NCI-H774 (cell line): ENCODE measurements around the gene BICD1.
"Not testable (repeated sequence)": the region's sequence is repeated elsewhere in the genome, so short reads cannot be mapped to it uniquely, and the experiment has no call there.

Experiments
- DNase-seq: peaks from one replicate; lab custom pipeline; 2025; lab: John Stamatoyannopoulos, UW

Gene BICD1

DNA sequence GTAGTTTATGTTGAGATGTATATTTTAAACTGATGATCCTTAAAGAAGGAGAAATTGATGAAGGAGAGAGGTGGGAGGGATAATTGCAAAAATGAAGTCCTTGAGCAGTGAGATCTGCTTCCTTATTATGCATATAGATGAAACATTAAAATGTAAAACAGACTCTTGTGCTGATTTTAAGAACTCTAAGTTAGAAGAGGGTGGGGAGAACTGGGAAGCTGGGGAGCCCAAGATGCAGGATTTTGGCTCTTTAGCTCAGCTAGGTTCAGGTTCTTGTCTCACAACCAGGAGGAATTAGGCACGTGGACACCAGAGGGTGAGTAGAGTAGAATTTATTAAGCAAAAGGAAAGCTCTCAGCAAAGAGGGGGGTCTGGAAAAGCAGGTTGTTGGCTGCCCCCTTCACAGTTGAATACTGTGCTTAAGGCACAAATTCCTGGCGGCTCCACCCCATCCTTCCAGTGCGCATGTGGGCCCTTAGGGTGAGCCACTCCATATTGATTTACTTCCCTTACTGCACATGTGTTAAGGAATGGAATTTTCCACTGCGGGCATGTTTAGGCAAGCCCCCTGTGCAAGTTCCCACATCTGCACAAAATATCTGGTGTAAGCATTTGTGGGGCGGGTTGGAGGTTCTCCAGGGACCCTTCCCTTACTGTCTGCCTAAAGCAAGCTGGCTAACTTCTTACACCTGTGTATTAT is 141.9 kb downstream of the BICD1 start:
- no peak for DNase-seq

DNA sequence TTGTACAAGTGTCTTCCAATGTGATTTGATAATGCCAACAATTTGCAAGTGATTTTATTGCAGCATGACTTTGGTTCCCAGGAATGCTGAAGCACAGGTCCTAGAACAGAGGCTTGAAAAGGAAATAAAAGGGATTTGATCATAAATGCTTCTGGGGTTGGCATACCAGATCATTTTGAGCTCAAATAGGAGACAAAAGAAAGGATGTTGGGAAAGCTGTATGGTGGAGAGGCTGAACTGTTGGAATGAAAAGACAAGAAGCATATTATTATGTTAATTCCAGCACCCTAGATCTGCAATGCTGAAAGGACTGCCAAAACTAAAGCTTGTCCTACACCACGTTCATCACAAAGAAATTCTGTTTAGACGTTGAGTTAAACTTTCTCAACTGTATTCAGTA is 143.1 kb downstream of the BICD1 start:
- DNase-seq = no peak

DNA sequence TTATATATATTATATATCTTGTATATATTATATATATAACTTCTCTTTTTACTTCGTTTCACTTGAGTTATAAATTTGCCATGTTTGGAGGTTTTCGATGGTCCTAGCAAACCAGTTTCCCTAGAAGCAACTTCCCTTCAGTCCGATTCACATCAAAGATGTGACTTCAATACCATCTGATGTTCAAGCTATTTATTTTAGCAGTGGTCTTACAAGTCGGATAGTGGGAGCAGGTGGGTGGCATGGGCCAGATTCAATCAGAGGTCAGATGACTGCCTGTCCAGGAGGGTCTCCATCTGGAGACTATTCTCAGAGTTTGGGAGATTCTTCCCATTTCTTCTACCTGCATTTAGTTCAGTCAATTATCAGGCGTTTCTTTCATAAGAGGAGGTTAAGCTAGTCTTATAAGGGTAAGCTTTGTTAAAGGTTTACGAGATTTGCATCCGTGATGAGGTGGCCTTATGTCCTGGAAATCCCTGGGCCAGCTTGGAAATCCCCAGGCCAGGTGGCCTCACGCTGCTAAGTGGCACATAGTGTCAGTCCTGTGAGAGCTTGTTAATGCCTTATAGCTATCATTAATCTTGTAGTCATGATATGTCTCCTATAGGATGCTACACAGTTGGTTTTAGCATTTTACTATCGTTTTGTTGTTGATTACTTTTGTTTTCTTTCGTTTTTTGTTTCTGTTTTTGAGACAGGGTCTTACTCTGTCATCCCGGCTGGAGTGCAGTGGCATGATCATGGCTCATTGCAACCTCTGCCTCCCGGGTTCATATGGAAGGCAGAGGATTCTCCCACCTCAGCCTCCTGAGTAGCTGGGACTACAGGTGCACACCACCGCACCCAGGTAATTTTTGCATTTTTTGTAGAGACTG is 145.8 kb downstream of the BICD1 start:
- DNase-seq = no peak

DNA sequence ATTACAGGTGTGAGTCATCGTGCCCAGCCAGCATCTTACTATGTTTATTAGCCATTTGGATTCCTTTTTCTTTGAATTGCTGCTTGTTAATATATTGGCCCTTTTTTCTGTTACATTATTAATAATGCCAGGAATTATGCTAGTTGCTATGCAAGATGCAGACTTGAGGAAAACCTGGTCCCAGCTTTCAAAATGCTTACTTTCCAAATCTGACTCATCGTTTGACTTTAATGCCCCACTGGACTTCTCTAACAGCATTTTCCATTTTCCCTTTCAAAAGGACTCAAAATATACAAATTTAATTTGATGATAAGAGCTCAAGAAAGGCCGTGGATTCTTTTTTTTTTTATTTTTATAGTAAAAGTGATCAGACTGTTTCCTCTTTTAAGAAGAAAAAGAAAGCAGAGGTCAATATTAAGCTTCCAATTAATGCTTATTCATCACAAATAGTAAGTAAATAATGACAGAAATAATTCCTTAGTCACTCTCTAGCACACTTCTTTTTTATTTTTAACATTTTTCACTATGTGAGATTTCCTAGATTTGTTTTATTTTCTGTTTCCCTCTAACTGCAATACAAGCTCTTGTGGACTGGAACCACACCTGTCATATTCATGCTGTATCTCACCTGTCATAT is 146.6 kb downstream of the BICD1 start:
- no peak for DNase-seq

DNA sequence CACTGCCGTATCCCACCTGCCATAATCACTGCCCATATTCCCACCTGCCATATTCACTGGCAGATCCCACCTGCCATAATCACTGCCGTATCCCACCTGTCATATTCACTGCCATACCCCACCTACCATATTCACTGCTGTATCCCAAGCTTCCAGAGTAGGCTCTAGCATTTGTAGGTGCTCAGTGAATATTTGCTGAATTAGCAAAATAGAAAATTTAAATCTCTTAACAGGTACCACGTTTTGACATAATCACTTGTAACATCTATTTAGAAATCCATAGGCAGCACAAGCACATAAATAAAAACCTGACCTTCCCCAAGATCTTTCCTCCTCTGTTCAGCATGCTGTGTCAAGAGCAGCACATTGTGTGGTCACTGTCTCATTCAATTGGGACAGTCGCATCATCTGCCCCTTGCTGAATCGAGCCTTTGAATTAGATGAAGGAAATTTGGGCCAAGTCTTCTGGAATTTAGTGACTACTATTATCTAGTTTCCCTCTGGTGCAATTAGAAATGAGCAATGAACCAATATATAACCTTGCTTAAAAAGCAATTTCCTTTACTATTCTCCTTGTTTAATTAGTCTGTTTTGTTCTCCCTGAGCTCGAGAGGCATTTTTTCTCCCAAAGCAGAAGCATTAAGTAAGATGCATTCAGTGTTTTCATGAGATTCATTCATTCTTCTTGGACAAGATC is 147.8 kb downstream of the BICD1 start:
- no peak for DNase-seq

DNA sequence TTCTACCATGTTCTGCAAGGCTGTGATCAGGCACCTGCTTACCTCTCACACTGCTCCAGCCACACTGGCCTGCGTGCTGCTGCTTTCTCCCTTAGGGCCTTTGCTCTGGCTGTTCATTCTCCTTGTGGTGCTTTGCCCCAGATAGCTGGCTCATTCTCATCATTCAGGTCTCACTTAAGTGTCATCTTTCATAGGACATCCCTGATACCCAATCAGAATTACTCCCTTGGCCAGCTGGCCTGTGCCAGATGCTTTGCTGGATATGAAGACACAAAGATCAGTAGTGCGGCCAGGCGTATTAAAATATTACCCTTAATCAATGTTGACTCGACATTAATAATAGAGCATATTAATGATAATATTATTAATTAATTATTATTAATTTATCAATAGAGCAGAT is 148.9 kb downstream of the BICD1 start:
- DNase-seq = no peak

DNA sequence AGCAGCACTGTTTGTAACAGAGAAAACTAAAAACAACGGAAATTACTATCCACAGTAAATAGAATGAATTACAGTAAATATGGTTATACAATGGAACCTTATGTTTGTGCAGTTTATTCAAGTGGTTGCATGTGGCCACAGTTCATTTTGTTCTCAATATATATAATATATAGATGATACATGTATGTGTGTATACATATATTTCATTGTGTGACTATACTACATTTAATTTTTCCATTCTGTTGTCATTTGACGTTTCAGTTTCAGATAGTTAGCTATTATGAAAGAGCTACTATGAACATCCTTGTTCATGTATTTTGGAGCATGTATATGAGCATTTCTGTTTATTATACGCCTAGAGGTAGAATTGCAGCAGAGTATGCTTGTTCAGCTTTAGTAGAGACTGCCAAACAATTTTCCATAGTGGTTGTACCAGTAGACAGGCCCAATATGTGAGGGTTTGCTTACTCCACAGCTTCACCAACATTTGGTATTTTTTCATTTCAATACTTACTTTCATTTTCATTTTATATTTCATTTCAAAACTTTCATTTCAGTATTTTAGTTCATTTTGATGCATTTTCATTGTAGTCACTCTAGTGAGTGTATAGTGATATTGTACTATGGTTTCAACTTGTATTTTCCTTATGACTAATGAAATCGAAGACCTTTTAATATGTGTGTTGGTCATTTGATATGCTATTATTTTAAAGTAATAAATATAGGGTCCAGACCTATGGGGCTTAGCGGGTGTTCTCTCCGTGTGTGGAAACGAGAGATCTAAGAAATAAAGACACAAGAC is 151.2 kb downstream of the BICD1 start:
- no peak for DNase-seq

DNA sequence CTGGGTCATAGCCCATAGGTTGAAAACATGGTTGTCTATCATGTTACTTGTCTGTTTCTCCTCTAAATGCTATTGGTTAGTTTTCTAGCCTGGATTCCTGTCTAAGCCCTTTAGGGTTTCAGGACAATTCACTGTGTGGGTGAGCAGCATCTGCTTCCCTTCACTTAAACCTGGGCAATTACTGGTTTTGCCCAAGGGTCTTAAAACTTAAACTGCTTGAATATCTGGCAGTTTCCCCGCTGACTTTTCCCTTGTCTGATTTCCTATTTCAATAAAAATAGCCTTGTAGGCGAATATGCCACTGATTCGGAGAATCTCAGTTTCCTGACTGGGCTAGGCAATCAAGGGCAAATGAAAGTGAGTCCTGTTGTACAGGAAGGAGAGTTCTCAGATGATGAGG is 154.0 kb downstream of the BICD1 start:
- no peak for DNase-seq

DNA sequence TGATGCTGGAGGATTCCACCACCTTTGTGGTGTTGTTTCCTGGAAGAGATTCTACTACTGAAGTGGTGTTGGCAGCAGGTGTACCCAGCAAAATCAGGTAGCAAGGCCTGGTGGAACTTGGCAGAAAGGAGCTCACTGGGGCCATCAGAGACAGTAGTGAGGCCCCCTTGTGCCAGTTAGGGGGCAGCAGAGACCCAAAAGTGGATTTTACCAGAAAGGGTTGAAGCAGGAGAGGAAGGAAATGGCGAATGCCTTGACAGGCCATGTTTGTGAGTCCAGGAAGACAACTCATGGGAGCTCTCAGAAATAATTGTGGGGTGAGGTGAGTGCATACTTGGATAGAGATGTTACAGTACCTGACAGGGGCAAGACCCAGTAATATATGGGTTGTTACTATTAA is 155.0 kb downstream of the BICD1 start:
- DNase-seq = no peak

DNA sequence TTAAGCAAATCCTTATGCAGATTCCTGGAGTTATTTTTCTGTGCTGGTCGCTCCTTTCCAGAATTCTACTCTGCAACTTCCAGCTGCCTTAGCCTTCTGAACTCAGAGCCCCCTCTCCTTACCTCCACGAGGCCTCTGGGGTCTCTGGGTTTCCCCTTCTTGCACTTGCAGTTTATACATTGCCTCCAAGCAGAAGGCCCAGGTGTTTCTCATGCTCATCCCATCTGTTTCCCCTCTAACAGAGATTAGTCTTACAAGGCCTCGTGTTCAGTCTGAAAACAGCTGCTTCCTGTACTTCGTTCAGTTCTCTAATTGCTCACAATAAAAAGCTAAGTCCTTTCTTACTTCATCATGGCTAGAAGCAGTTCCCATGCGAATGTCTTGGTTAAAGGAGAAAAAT is 158.3 kb downstream of the BICD1 start:
- no peak for DNase-seq

DNA sequence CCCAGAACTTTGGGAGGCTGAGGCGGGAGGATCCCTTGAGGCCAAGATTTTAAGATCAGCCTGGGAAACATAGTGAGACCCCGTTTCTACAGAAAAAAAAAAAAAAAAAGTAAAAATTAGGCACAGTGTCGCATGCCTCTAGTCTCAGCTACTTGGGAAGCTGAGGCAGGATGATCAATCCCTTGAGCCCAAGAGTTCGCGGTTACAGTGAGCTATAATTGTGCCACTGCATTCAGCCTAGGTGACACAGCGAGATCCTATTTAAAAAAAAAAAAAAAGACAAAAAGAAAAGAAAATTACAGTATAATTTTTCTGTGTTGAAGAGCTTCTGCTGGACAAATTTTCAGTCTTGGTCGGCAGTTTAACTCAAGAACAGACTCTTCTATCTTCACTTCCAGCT is 158.8 kb downstream of the BICD1 start:
- no peak for DNase-seq

DNA sequence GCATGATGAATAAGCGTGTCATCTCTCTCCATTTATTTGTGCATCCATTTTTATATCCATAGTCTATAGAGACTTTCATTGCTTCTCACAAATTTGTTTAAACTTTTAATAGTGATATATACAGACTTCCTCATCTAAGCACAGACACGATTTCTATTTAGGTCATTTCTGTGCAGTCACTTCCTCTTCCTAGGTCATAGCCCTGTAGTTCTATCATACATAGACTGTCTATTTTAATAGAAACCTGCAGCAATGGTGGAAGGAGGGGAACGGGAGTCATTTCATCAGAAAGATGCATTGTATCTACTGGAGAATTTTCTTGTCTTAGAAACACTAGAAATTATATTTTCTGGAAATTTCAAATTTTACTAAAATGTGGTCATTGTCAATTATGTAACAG is 159.3 kb downstream of the BICD1 start:
- no peak for DNase-seq

DNA sequence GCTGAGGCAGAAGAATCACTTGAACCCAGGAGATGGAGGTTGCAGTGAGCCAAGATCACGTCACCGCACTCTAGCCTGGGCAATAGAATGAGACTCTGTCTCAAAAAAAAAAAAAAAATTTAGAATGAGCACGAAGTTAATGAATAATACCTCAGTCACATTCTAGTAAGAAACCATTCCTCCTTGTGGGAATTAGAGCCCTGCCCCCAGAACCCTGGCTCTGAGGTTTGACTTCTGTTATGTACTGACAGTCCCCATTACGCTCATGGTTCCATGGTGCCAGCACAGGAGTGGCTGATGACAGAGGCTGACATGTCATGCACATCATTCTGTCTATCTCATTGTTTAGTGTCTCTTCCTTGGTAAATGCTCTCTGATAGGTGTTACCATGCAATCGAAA is 160.1 kb downstream of the BICD1 start:
- no peak for DNase-seq

DNA sequence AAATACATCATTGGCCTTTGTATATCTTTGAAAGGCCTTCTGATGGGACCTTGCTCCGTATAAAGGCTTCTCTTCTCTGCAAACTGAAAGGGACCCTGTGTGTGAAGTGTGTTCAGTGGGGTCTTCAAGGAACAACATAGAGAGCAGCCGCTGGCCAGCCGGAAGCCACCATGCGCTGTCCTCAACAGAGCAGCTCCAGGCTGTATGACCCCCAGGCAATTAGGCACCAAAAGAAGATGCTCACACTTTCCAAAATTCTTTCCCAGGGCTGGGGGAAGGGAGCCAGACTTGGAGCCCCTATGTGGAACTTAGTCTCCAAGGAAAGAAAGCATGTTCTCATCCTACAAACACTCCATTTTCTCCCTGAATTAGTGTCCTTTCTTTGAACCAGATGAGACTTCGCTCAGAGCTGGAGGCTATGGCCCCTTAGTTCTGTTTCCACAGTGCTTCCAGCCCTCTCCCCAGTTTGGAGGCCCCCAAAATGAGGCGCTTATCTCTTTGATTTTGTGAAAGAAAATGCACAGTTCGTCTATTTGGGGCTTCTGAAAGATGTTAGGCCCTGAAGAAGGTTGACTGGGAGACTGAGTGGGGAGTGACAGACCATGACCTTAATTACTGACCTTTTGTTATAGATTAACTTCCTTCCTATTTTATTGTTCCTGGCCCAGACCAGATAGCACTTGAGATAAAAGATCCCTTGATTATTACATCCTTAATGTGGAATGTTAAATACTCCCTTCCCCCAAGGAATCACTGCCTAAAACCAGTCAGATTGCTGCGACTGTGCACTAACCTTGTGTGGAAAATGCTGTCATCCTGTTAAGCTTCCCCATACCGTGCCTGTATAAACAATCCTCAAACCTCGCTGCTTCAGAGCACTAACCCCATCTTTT is 164.4 kb downstream of the BICD1 start:
- DNase-seq = no peak

DNA sequence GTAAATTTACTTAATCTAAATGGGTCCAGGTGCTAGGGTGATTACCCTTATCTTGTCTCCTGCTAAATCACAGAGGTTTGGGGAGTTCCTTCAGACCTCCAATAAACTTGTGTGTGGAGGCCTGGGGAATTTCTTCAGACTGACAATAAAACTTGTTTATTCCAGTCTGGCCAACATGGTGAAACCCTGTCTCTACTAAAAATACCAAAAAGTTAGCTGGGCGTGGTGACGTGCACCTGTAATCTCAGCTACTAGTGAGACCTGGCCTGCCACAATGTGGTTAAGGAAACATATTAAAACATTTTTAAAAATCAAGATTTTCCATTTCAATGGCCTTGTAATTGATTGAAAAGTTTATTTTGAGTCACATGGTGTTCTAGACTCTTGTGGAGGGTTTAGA is 165.8 kb downstream of the BICD1 start:
- no peak for DNase-seq

DNA sequence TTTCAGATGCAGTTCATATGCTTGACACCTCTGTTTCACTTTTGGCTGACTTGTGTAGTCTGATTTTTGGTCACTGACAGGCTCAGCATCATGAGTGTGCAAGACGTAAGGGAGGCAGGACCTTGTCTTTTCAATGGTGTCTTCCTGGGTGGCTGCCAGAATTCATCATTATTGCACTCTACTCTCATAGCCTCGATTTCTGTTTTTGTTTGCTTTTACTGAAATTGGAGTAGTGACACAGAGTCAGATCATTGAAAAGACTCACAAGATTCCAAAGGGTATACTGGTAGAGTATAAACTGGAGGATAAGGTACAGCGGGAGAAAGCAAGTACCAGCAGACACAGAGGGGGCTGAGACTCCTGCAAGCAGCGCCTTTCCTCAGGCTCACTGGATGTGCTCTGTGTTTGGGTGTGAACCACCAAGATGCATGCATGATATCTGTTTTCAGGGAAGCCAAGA is 166.4 kb downstream of the BICD1 start:
- DNase-seq = no peak

DNA sequence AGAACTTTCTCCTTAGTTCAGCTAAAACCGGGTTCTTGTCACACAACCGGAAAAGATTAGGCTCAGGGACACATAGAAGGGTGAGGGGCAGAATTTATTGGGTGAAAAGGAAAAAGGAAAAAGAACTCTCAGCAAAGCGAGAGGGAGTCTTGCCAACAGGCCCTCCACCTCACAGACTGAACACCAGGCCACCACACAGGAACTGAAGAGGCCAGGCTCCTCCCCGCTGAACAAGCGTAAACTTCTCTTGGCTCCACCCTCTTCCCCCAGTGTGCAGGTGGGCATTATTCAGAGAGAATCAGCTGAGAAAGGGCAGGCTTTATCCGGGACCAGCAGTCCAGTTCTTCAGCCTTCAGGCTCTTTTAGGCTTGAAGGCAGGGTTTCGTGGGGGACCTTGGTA is 167.1 kb downstream of the BICD1 start:
- no peak for DNase-seq

DNA sequence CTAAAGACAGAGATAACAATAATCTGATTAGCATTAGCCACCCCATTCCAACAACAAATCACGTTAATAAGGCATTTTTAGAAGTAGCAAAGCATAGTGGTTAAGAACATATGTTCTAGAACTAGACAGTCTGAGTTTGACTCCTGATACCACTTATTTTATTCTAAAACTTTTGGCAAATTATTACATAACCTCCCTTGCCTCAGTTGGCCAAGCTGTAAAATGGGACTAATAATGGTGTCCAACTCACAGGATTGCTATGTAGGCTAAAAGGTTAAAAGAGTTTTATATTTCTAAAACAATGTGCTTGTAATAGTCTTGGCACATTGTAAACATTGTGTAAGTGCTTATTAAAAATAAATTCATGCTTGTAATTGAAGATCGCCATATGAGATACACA is 168.0 kb downstream of the BICD1 start:
- DNase-seq = no peak

DNA sequence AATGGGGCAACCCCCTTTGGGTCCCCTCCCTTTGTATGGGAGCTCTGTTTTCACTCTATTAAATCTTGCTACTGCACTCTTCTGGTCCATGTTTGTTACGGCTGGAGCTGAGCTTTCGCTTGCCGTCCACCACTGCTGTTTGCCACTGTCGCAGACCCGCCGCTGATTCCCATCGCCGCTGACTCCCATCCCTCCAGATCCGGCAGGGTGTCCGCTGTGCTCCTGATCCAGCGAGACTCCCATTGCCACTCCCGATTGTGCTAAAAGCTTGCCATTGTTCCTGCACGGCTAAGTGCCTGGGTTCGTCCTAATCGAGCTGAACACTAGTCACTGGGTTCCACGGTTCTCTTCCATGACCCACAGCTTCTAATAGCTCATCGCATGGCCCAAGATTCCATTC is 168.9 kb downstream of the BICD1 start:
- DNase-seq = not testable (repeated sequence)

DNA sequence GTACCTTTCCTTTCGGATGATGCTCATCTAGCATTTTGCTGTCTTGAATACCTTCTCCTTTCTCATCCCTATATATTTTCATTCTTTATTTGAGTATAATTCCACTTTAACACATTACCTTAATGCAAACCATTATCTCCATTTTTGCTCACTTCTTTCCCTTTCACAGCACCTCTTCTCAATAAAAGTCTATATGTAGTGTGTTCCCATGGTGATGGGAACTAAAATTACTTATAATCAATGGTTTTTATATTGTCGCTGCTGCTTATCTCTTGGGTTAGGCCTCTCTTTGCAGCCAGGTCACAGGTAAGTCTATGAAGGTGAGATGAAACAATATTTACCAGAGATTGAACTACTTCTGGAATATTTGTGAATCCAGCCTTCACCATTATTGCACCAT is 171.1 kb downstream of the BICD1 start:
- DNase-seq = no peak

DNA sequence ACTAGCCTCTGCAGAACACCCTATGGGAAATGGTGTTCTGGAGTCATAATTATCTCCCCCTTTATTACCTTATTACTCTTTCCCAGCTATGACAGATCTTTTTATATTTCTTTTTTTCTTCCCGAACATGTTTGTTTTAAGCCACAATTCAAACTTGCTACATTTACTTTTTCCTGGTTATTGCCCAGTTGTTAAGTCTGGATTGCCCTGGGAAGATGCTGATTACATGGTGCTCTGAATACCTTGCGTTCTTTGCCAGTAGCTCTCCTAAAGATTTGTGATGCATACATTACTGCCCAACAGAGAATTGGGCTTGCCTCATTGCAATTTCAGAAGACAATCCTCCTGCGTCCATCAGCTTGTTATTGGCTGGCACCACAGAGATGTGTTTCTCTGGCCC is 174.5 kb downstream of the BICD1 start:
- no peak for DNase-seq
